Trophoblast cell (in vitro differentiated cells and primary cell): ENCODE measurements around the gene SATB2.

Experiments
- DNase-seq, 2 donors: peaks; one replicate each; pipeline ENCODE4 v3.0.0-alpha.2; 2016
- H2AFZ ChIP-seq: 2 replicates; pipeline ENCODE4 v1.6.1; 2013; ENCODE audit warnings: low read length, moderate library complexity, mild to moderate bottlenecking; ENCODE audit not compliant: insufficient read depth, poor library complexity
- H2AK5ac ChIP-seq: 2 replicates; pipeline ENCODE4 v1.6.1; 2013; ENCODE audit warnings: mild to moderate bottlenecking, low read length
- H2BK120ac ChIP-seq: 2 replicates; pipeline ENCODE4 v1.6.1; 2013; ENCODE audit warnings: low read length, mild to moderate bottlenecking, moderate library complexity; ENCODE audit not compliant: insufficient read depth, poor library complexity
- H2BK12ac ChIP-seq: 2 replicates; pipeline ENCODE4 v1.6.1; 2013; ENCODE audit warnings: mild to moderate bottlenecking, low read length, moderate library complexity
- H2BK5ac ChIP-seq: 2 replicates; pipeline ENCODE4 v1.6.1; 2013; ENCODE audit warnings: low read length, low read depth, moderate library complexity, mild to moderate bottlenecking; ENCODE audit not compliant: poor library complexity
- H3K14ac ChIP-seq: 2 replicates; pipeline ENCODE4 v1.6.1; 2013; ENCODE audit warnings: mild to moderate bottlenecking, low read length
- H3K18ac ChIP-seq: 2 replicates; pipeline ENCODE4 v1.6.1; 2013; ENCODE audit warnings: mild to moderate bottlenecking, low read length
- H3K23ac ChIP-seq: 2 replicates; pipeline ENCODE4 v1.6.1; 2013; ENCODE audit warnings: low read length
- H3K27ac ChIP-seq: 2 replicates; pipeline ENCODE4 v1.5.1; 2013; ENCODE audit warnings: low read depth, mild to moderate bottlenecking, inconsistent platforms, low read length, moderate library complexity
- H3K27me3 ChIP-seq: 2 replicates; pipeline ENCODE4 v1.6.1; 2013; ENCODE audit warnings: inconsistent platforms, mild to moderate bottlenecking, low read length, moderate library complexity; ENCODE audit not compliant: insufficient read depth
- H3K36me3 ChIP-seq, 2 experiments: 1 replicate in 1 of 2; 2 replicates in 1 of 2; pipeline ENCODE4 v1.6.1; 2013; ENCODE audit warnings: low read length in 2 of 2, mild to moderate bottlenecking in 2 of 2, moderate library complexity in 1 of 2; ENCODE audit not compliant: insufficient read depth in 2 of 2, control insufficient read depth in 1 of 2
- H3K4ac ChIP-seq: 2 replicates; pipeline ENCODE4 v1.6.1; 2013; ENCODE audit warnings: low read depth, mild to moderate bottlenecking, low read length, moderate library complexity
- H3K4me1 ChIP-seq, 2 experiments: 1 replicate in 1 of 2; 2 replicates in 1 of 2; pipeline ENCODE4 v1.6.1; 2013; ENCODE audit warnings: low read length in 2 of 2, mild to moderate bottlenecking in 2 of 2, moderate library complexity in 1 of 2; ENCODE audit not compliant: insufficient read depth in 2 of 2, control insufficient read depth in 1 of 2
- H3K4me2 ChIP-seq: 2 replicates; pipeline ENCODE4 v1.6.1; 2013; ENCODE audit warnings: inconsistent platforms, mild to moderate bottlenecking, low read length, moderate library complexity
- H3K4me3 ChIP-seq: 2 replicates; pipeline ENCODE4 v1.5.1; 2013; ENCODE audit warnings: mild to moderate bottlenecking, low read depth, low read length, inconsistent platforms
- H3K79me1 ChIP-seq: one replicate; pipeline ENCODE4 v1.6.1; 2013; ENCODE audit warnings: low read length
- H3K79me2 ChIP-seq: 2 replicates; pipeline ENCODE4 v1.6.1; 2013; ENCODE audit warnings: low read length, mild to moderate bottlenecking; ENCODE audit not compliant: control insufficient read depth, insufficient read depth, poor library complexity
- H3K9ac ChIP-seq: 2 replicates; pipeline ENCODE4 v1.6.1; 2013; ENCODE audit warnings: mild to moderate bottlenecking, low read length
- H3K9me3 ChIP-seq: 2 replicates; pipeline ENCODE4 v1.6.1; 2013; ENCODE audit warnings: low read depth, mild to moderate bottlenecking, control low read depth, inconsistent platforms, low read length; ENCODE audit not compliant: insufficient read depth
- H4K12ac ChIP-seq: 2 replicates; pipeline ENCODE4 v1.6.1; 2013; ENCODE audit warnings: low read depth, mild to moderate bottlenecking, low read length, moderate library complexity
- H4K8ac ChIP-seq: 2 replicates; pipeline ENCODE4 v1.6.1; 2013; ENCODE audit warnings: low read depth, mild to moderate bottlenecking, low read length, moderate library complexity
- H4K91ac ChIP-seq: one replicate; pipeline ENCODE4 v1.6.1; 2013; ENCODE audit warnings: low read depth, mild to moderate bottlenecking, low read length, moderate library complexity
- WGBS: extraction: QIAGEN DNeasy Blood & Tissue Kit; methylation state at CpG from one replicate; pipeline ENCODE4 v1.1.7; 2013; ENCODE audit warnings: missing lambda C conversion rate; ENCODE audit not compliant: insufficient read length, insufficient coverage; ENCODE audit errors: extremely low coverage; 5-methylcytosine and 5-hydroxymethylcytosine counted together

SATB2 gene

GRCh38 chr2:199341123-199341522 is 116.6 kb downstream of the SATB2 start:
- Histone ChIP-seq H3K4me1 (no peaks in the 10 kb centered on the region), H3K27ac (no peak overlapping the region), H3K36me3 (no peaks in the 10 kb centered on the region), H3K23ac (no peak overlapping the region), H3K4me3 (no peak overlapping the region), H4K91ac (no peak overlapping the region), H3K4me2 (no peak overlapping the region), H3K14ac (no peak overlapping the region), H2AK5ac (no peak overlapping the region), H3K4ac (no peak overlapping the region), H4K8ac (no peak overlapping the region), H4K12ac (no peak overlapping the region), H2BK120ac (no peak overlapping the region), H3K27me3 (no peaks in the 10 kb centered on the region), H3K18ac (no peak overlapping the region), H2BK12ac (no peak overlapping the region), H3K79me1 (no peaks in the 10 kb centered on the region), H2AFZ (no peak overlapping the region), H3K9ac (no peak overlapping the region), H2BK5ac (no peak overlapping the region), H3K9me3 (no peaks in the 10 kb centered on the region), H3K79me2 (no peaks in the 10 kb centered on the region)
- no CpG with 5 or more reads among the region's 3 CpGs for WGBS
- DNase-seq, result no peak

DNA sequence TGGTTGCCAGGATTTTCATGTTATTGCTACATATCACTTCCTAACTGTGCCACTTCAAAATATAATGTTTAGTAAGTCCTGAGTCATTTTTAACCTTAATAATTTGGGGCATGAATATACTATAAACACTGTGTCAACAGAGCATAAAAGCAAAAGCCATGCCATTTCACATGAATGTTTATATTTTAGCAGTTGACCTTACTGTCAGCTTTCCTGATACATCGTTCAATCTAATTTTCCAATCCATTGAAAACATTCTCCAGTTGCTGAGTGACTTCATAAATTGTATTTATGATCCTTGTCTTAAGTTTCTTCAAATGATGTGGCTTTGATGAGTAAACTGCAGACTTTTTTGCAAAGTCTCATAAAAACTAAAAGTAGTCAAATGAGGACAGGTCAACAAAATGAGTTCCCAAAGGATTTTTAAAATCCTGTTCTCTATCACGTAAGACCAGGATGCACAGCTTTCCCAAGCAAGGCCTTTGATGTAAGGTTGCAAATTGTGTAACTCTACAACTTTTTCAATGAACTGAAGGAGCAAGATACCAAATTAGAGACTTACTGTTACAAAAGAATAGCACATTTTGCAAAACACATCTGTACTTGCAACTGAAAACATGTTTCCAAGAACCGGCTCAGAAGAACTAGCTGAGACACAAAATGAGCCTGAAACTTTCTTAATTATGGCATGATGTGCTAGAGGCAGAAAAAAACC is 117.7 kb downstream of the SATB2 start:
- Histone ChIP-seq H2AK5ac (no peak overlapping the region), H2BK5ac (no peak overlapping the region), H3K79me1 (no peaks in the 10 kb centered on the region), H3K9me3 (no peaks in the 10 kb centered on the region), H3K36me3 (no peaks in the 10 kb centered on the region), H3K4ac (no peak overlapping the region), H4K91ac (no peak overlapping the region), H2BK12ac (no peak overlapping the region), H2AFZ (no peak overlapping the region), H3K27ac (no peak overlapping the region), H4K8ac (no peak overlapping the region), H3K4me3 (no peak overlapping the region), H3K18ac (no peak overlapping the region), H2BK120ac (no peak overlapping the region), H3K14ac (no peak overlapping the region), H3K4me2 (no peak overlapping the region), H3K27me3 (no peaks in the 10 kb centered on the region), H4K12ac (no peak overlapping the region), H3K9ac (no peak overlapping the region), H3K79me2 (no peaks in the 10 kb centered on the region), H3K4me1 (no peaks in the 10 kb centered on the region), H3K23ac (no peak overlapping the region)
- no CpG with 5 or more reads among the region's 3 CpGs for WGBS
- DNase-seq, result no peak

GRCh38 chr2:199336546-199336945 is 121.2 kb downstream of the SATB2 start:
- WGBS, result no CpG with 5 or more reads among the region's 2 CpGs

GRCh38 chr2:199335502-199335901 is 122.2 kb downstream of the SATB2 start:
- H3K27ac ChIP-seq, result no peak overlapping the region
- H4K91ac ChIP-seq, result no peak overlapping the region
- no peak overlapping the region for H3K18ac ChIP-seq
- no peak overlapping the region for H2BK120ac ChIP-seq
- no peak overlapping the region for H3K23ac ChIP-seq
- no peak overlapping the region for H3K9ac ChIP-seq
- H2AK5ac ChIP-seq, result no peak overlapping the region
- H2BK12ac ChIP-seq, result no peak overlapping the region
- no peak for DNase-seq
- H3K4me1 ChIP-seq, result no peaks in the 10 kb centered on the region
- H3K79me2 ChIP-seq, result no peaks in the 10 kb centered on the region
- H2BK5ac ChIP-seq, result no peak overlapping the region
- no peak overlapping the region for H4K8ac ChIP-seq
- WGBS, result no CpG with 5 or more reads among the region's 2 CpGs
- H3K9me3 ChIP-seq, result no peaks in the 10 kb centered on the region
- no peak overlapping the region for H3K14ac ChIP-seq
- H3K4ac ChIP-seq, result no peak overlapping the region
- no peaks in the 10 kb centered on the region for H3K36me3 ChIP-seq
- H3K4me2 ChIP-seq, result no peak overlapping the region
- no peaks in the 10 kb centered on the region for H3K27me3 ChIP-seq
- no peak overlapping the region for H3K4me3 ChIP-seq
- no peak overlapping the region for H2AFZ ChIP-seq
- no peak overlapping the region for H4K12ac ChIP-seq
- H3K79me1 ChIP-seq, result no peaks in the 10 kb centered on the region

More at GRCh38 chr2:199336546-199336945, 121.2 kb downstream of the SATB2 start:
- Histone ChIP-seq H3K23ac (no peak overlapping the region), H2AFZ (no peak overlapping the region), H3K79me1 (no peaks in the 10 kb centered on the region), H2BK12ac (no peak overlapping the region), H3K4me1 (no peaks in the 10 kb centered on the region), H3K4me3 (no peak overlapping the region), H4K8ac (no peak overlapping the region), H4K91ac (no peak overlapping the region), H3K27me3 (no peaks in the 10 kb centered on the region), H3K27ac (no peak overlapping the region), H3K18ac (no peak overlapping the region), H3K36me3 (no peaks in the 10 kb centered on the region), H3K4me2 (no peak overlapping the region), H3K4ac (no peak overlapping the region), H4K12ac (no peak overlapping the region), H3K9me3 (no peaks in the 10 kb centered on the region), H2BK5ac (no peak overlapping the region), H3K14ac (no peak overlapping the region), H3K79me2 (no peaks in the 10 kb centered on the region), H3K9ac (no peak overlapping the region), H2BK120ac (no peak overlapping the region), H2AK5ac (no peak overlapping the region)
- no peak for DNase-seq
